Activated naive CD8-positive, alpha-beta T cell treated with anti-CD3 and anti-CD28 coated beads, Interleukin-2, amount 10 ng/mL, durations not matched to agents 7 days and 5 days (primary cell): ENCODE measurements around the gene VPS33A. TPM values are rescaled to one million over a fixed set of nuclear protein-coding genes. Genes with fewer than 3 reads are reported as not detected.

ENCODE experiments used
- ATAC-seq: fragments of 150-1000 bp; cut with Tn5 transposase; one replicate; pipeline ENCODE4 v1.10.0; 2021; ENCODE audit warnings: low read depth, moderate library complexity
- POLR2A ChIA-PET: fragments of 350-600 bp; sonication (Branson Sonifier 250); formaldehyde crosslinking; loops from one replicate; lab custom pipeline; 2021; ENCODE audit warnings: antibody characterized with exemption; lab: Charles Lee
- DNase-seq: peaks from one replicate; pipeline ENCODE4 v3.0.0; 2021
- H3K27ac Mint-ChIP-seq: one replicate; pipeline ENCODE4 v1.8.0; 2022; ENCODE audit warnings: mild to moderate bottlenecking, mixed read lengths
- H3K27me3 Mint-ChIP-seq: one replicate; pipeline ENCODE4 v1.8.0; 2022; ENCODE audit warnings: mild to moderate bottlenecking, moderate library complexity, mixed read lengths
- H3K36me3 Mint-ChIP-seq: one replicate; pipeline ENCODE4 v1.8.0; 2021; ENCODE audit warnings: mild to moderate bottlenecking, mixed read lengths
- H3K4me1 Mint-ChIP-seq: one replicate; pipeline ENCODE4 v1.8.0; 2021; ENCODE audit warnings: mixed read lengths
- H3K4me3 Mint-ChIP-seq: one replicate; pipeline ENCODE4 v1.8.0; 2022; ENCODE audit warnings: mild to moderate bottlenecking, moderate library complexity, mixed read lengths
- H3K9me3 Mint-ChIP-seq: one replicate; pipeline ENCODE4 v1.8.0; 2021; ENCODE audit warnings: mixed read lengths
- total RNA-seq, 2 experiments: library from RNA; stranded (reverse); gene quantifications; one replicate each; pipeline ENCODE4 v1.2.3, GENCODE V29; 2021

The VPS33A gene
- total RNA-seq, result 10 to 100 TPM; 27.8 to 29.7 TPM

DNA sequence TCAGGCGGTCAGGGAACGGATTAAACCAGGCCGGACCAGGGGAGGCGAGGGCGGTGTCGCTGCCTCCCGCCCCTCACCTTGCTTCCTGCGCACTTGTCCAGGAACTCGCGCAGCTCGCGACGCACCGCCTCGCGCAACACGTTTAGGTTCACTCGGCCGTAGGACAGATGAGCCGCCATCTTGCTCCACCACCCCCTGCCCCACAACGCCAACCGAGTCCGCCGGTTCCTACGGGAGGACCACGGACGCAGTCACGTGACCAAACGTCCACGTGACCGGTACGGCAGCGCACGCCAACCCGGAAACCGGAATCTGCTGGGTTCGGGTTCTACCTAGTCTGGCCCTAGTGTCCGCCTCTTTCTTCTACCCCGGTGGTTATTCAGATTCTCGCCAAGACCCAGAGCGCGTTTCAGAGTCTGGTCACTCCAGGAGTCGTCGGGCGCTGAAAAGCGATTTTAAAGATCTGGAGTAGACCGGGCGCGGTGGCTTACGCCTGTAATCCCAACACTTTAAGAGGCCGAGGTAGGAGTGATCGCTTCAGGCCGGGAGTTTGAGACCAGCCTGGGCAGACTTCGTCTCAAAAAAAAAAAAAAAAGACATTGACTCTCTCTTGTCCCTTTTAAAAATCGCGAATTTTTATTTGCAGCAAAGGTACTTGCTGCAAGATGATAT, at the start of gene VPS33A:
Gene VPS33A, minus strand, starts transcription at position 265 of the 672 bp plus-strand sequence. Its CDS starts 86 bp downstream, at position 179.
- POLR2A ChIA-PET, result interaction anchor here (0.6 to 1.4 kb wide), 10 partner anchors 12 to 244 kb away, joined by 3 to 7 read pairs (median 4); partner anchors contain the start of genes B3GNT4 and DIABLO
- Mint-ChIP-seq H3K9me3 (no peaks in the 10 kb centered on the region), H3K27me3 (no peaks in the 10 kb centered on the region), H3K27ac (peak within 1 kb of the TSS; percentile 97), H3K4me1 (peaks cover 20% of the 10 kb centered on the region), H3K36me3 (peaks cover 2% of the 10 kb centered on the region), H3K4me3 (peak within 1 kb of the TSS; percentile 93)
- DNase-seq (peak; percentile 95), ATAC-seq (peak; percentile 89)

DNA sequence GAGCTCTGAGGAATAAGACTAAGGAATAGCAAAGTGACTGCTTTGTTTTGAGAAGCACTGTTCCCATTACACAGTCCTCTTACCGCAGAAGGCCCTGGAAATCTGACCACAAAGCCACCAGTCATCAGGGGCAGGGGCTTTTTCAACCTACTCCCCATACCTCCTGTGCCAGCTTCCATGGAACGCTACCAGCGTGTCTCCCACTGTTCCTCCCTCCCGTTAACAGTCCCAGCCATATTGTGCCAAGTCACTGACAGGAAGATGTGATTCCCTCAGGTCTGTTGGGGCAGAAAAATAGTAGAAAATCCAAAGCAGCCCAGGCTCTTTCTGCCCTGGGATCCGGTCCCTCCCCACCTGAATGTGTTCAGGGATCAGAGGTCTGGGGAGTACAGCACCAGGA, 46.6 kb upstream of the VPS33A start:
- POLR2A ChIA-PET, result interaction anchor here (0.6 kb wide), 1 partner anchor 137 kb away, joined by 3 read pairs; no protein-coding TSS in a partner anchor
- H3K27me3 Mint-ChIP-seq, result no peaks in the 10 kb centered on the region
- H3K9me3 Mint-ChIP-seq, result no peaks in the 10 kb centered on the region
- no peak overlapping the region for H3K4me3 Mint-ChIP-seq
- peaks cover 15% of the 10 kb centered on the region for H3K36me3 Mint-ChIP-seq
- no peak for ATAC-seq
- no peaks in the 10 kb centered on the region for H3K4me1 Mint-ChIP-seq
- DNase-seq, result no peak
- H3K27ac Mint-ChIP-seq, result no peak overlapping the region

DNA sequence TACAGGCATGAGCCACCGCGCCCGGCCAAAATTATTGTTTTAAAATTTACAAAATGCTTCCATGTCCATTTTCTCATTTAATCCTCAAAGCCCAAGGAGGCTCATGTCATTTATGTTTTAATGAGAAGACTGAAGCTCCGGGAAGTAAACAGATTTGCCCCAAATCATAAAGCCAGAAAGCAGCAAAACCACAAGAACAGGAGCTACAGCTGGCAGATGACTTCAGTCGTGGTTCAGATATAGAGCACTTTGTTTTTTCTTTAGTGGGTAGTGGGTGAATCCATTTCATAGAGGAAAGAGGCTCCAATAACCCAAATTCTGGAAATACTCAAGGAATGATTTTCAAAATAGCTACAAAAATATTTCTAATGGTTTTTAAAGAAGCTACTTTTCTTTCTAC, 45.4 kb upstream of the VPS33A start:
- DNase-seq (no peak), ATAC-seq (no peak)
- no peaks in the 10 kb centered on the region for H3K27me3 Mint-ChIP-seq
- H3K4me3 Mint-ChIP-seq, result no peak overlapping the region
- POLR2A ChIA-PET, result no interaction called here
- H3K27ac Mint-ChIP-seq, result no peak overlapping the region
- H3K9me3 Mint-ChIP-seq, result no peaks in the 10 kb centered on the region
- H3K36me3 Mint-ChIP-seq, result peaks cover 13% of the 10 kb centered on the region
- no peaks in the 10 kb centered on the region for H3K4me1 Mint-ChIP-seq

DNA sequence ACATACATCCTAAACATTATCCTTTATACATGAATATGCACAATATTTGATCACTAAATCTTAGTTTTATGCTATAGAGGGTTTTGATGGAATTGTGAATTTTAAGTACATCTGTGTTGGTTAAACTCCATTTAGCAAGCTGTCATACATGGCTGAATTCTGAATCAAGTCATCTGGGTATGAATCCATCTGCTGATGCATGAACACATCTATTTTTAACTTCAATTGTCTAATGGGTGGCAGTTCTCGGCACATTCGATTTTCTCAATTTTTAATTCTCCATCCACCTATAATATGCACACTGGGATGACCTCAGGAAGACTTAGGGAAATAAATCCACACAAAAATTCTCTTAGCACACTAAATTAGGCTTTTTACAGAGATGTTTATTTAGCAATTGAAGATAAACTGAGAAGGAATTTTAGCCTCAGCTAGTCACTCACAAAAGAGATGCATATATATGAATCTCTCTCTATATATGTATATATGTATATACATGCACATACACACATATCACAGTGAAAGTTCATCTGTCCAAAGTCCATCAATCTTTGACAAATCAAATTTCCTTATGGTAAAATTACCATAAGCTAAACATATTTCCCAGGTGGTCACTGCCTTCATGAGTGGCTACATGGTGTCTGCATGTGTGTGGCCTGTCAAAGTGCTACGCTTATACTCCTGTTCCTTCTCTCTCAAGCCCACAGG, 44.5 kb upstream of the VPS33A start:
- Mint-ChIP-seq H3K36me3 (peaks cover 13% of the 10 kb centered on the region), H3K27ac (no peak overlapping the region), H3K4me3 (no peak overlapping the region), H3K9me3 (no peaks in the 10 kb centered on the region), H3K4me1 (no peaks in the 10 kb centered on the region), H3K27me3 (no peaks in the 10 kb centered on the region)
- no peak for DNase-seq
- ATAC-seq, result no peak
- POLR2A ChIA-PET, result no interaction called here

- H3K27ac Mint-ChIP-seq, result no peak overlapping the region
Observed at GRCh38 chr12:122309564-122310121, 43.3 kb upstream of the VPS33A start.

DNA sequence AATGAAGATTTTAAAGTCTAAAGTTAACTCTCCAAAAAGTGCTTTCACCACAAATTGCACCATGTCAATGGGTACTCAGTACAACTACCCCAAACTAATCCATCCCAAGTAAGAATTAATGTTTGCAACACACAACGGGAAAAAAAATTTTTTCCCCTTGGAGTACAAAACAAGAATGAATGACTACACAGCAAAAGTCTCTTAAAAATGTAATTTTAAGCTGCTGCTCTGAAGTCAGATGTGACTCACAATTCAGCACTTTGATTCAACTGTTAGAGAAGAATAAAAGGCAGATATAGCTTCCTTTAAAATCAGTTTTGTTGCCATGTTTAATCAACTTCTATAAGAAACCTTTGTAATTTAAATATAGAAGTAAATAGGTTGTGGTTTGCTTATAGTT, 42.5 kb upstream of the VPS33A start:
- DNase-seq (no peak), ATAC-seq (no peak)
- Mint-ChIP-seq H3K27ac (no peak overlapping the region), H3K36me3 (peaks cover 10% of the 10 kb centered on the region), H3K4me3 (no peak overlapping the region), H3K27me3 (no peaks in the 10 kb centered on the region), H3K4me1 (no peaks in the 10 kb centered on the region), H3K9me3 (no peaks in the 10 kb centered on the region)
- POLR2A ChIA-PET, result no interaction called here

More at GRCh38 chr12:122309564-122310121, 43.3 kb upstream of the VPS33A start:
- POLR2A ChIA-PET, result no interaction called here
- DNase-seq (no peak), ATAC-seq (no peak)
- Mint-ChIP-seq H3K27me3 (no peaks in the 10 kb centered on the region), H3K4me1 (no peaks in the 10 kb centered on the region), H3K36me3 (peaks cover 10% of the 10 kb centered on the region), H3K4me3 (no peak overlapping the region), H3K9me3 (no peaks in the 10 kb centered on the region)

- DNase-seq (no peak), ATAC-seq (no peak)
- H3K27me3 Mint-ChIP-seq, result no peaks in the 10 kb centered on the region
- no peak overlapping the region for H3K4me3 Mint-ChIP-seq
- no peaks in the 10 kb centered on the region for H3K4me1 Mint-ChIP-seq
- peaks cover 13% of the 10 kb centered on the region for H3K36me3 Mint-ChIP-seq
- H3K27ac Mint-ChIP-seq, result no peak overlapping the region
- POLR2A ChIA-PET, result interaction anchor here (0.7 kb wide), 1 partner anchor 25 kb away, joined by 5 read pairs; no protein-coding TSS in a partner anchor
- H3K9me3 Mint-ChIP-seq, result no peaks in the 10 kb centered on the region
Observed at GRCh38 chr12:122306407-122306806, 40.1 kb upstream of the VPS33A start.

GRCh38 chr12:122304924-122305323, 38.6 kb upstream of the VPS33A start:
- H3K4me1 Mint-ChIP-seq, result no peaks in the 10 kb centered on the region
- DNase-seq (no peak), ATAC-seq (no peak)
- no peaks in the 10 kb centered on the region for H3K9me3 Mint-ChIP-seq
- H3K4me3 Mint-ChIP-seq, result no peak overlapping the region
- peaks cover 13% of the 10 kb centered on the region for H3K36me3 Mint-ChIP-seq
- no peak overlapping the region for H3K27ac Mint-ChIP-seq
- POLR2A ChIA-PET, result no interaction called here
- H3K27me3 Mint-ChIP-seq, result no peaks in the 10 kb centered on the region

- H3K9me3 Mint-ChIP-seq, result no peaks in the 10 kb centered on the region
- peaks cover 10% of the 10 kb centered on the region for H3K36me3 Mint-ChIP-seq
- POLR2A ChIA-PET, result no interaction called here
- H3K4me1 Mint-ChIP-seq, result no peaks in the 10 kb centered on the region
- no peak overlapping the region for H3K4me3 Mint-ChIP-seq
- H3K27me3 Mint-ChIP-seq, result no peaks in the 10 kb centered on the region
- no peak overlapping the region for H3K27ac Mint-ChIP-seq
- no peak for DNase-seq
- ATAC-seq, result no peak
Observed at GRCh38 chr12:122303068-122303467, 36.8 kb upstream of the VPS33A start.

DNA sequence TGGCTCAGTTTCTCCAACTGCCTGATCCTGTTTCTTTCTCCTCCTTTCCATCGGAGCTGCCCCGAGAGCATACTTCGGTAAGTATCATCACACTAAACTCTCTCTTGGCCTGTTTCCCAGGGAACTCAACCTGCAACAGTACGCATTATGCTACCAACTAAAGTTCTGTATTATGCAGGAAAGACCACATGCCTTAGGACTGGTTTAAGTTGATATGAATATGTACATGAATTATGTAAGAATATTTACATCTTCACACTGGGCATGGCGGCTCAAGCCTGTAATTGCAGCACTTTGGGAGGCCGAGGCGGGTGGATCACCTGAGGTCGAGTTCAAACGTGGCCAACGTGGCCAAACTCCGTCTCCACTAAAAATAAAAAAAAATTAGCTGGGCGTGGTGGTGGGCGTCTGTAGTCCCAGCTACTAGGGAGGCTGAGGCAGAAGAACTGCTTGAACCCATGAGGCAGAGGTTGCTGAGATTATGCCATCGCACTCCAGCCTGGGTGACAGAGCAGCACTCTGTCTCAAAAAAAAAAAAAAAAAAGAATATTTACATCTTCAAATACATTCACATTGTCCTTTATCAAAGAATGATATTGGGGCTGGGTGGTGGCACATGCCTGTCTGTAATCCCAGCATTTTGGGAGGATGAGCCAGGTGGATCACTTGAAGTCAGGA, 31.9 kb upstream of the VPS33A start:
- no peak for DNase-seq
- H3K27ac Mint-ChIP-seq, result no peak overlapping the region
- POLR2A ChIA-PET, result no interaction called here
- no peaks in the 10 kb centered on the region for H3K9me3 Mint-ChIP-seq
- H3K36me3 Mint-ChIP-seq, result peaks cover 14% of the 10 kb centered on the region
- peaks cover 1% of the 10 kb centered on the region for H3K4me1 Mint-ChIP-seq
- H3K4me3 Mint-ChIP-seq, result no peak overlapping the region
- ATAC-seq, result no peak
- H3K27me3 Mint-ChIP-seq, result no peaks in the 10 kb centered on the region

DNA sequence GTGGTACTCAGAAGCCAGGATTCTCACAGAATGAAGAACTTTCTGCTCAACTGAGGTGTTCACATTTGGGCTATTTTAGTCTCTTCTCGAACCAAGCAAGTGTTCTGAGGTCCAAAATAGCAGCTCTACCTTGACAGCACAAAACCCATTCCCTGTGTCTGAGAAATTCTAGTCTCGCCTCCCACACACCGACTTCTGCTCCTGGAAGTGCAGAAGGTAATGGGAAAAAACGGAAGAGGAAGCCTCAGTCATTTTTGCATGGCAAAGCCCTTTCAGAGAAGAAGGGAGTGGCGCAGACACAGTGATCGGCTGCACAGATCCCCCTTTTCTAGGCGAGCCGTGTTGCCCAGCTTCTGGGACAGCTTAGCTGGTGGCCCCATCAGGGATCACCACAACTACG, 31.2 kb upstream of the VPS33A start:
- peaks cover 18% of the 10 kb centered on the region for H3K36me3 Mint-ChIP-seq
- no peaks in the 10 kb centered on the region for H3K9me3 Mint-ChIP-seq
- POLR2A ChIA-PET, result no interaction called here
- DNase-seq, result no peak
- no peak overlapping the region for H3K4me3 Mint-ChIP-seq
- peaks cover 4% of the 10 kb centered on the region for H3K4me1 Mint-ChIP-seq
- H3K27me3 Mint-ChIP-seq, result no peaks in the 10 kb centered on the region
- no peak overlapping the region for H3K27ac Mint-ChIP-seq
- ATAC-seq, result no peak

GRCh38 chr12:122295877-122296276, 29.6 kb upstream of the VPS33A start:
- H3K27me3 Mint-ChIP-seq, result no peaks in the 10 kb centered on the region
- H3K9me3 Mint-ChIP-seq, result no peaks in the 10 kb centered on the region
- ATAC-seq, result no peak
- H3K27ac Mint-ChIP-seq, result no peak overlapping the region
- H3K4me3 Mint-ChIP-seq, result no peak overlapping the region
- peaks cover 14% of the 10 kb centered on the region for H3K36me3 Mint-ChIP-seq
- no peak for DNase-seq
- peaks cover 4% of the 10 kb centered on the region for H3K4me1 Mint-ChIP-seq
- POLR2A ChIA-PET, result no interaction called here

DNA sequence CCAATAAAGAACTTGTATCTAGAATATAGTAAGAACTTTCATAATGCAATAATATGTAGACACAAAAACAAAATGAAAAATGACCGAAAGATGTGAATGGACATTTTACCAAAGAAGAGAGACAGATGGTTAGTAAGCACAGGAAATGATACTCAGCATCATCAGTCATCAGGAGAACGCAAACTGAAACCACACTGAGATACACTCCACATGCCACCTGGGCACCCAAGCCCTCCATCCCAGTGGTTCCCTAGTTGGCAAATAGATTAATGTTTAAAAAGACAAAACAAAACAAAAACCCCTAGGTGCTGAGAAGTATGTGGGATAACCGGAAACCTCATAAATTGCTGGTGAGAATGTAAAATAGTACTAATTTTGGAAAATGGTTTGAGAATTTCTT, 26.8 kb upstream of the VPS33A start:
- ATAC-seq, result no peak
- no peaks in the 10 kb centered on the region for H3K9me3 Mint-ChIP-seq
- POLR2A ChIA-PET, result no interaction called here
- no peak overlapping the region for H3K4me3 Mint-ChIP-seq
- H3K27me3 Mint-ChIP-seq, result no peaks in the 10 kb centered on the region
- DNase-seq, result no peak
- H3K4me1 Mint-ChIP-seq, result peaks cover 4% of the 10 kb centered on the region
- H3K36me3 Mint-ChIP-seq, result peaks cover 15% of the 10 kb centered on the region
- no peak overlapping the region for H3K27ac Mint-ChIP-seq
